Mammary epithelial cell (primary cell): ENCODE measurements around the gene ERBB4.

ENCODE experiments used
- EZH2 ChIP-seq: IDR thresholded peaks from 2 replicates; pipeline ENCODE4 v1.6.1; 2012; ENCODE audit warnings: low read length, inconsistent platforms, borderline replicate concordance
- TF ChIP-seq, protein P1 (sequence below), 2 donors: IDR thresholded peaks in 1 of 2; conservative IDR thresholded peaks in 1 of 2; 2 replicates each; pipeline ENCODE4 v1.5.1; 2011 to 2012; ENCODE audit warnings: inconsistent platforms in 2 of 2, low read length in 2 of 2, mild to moderate bottlenecking in 2 of 2, control low read depth in 1 of 2, low read depth in 1 of 2; ENCODE audit not compliant: insufficient read depth in 1 of 2; ENCODE audit errors: extremely low read depth in 1 of 2

DNA sequence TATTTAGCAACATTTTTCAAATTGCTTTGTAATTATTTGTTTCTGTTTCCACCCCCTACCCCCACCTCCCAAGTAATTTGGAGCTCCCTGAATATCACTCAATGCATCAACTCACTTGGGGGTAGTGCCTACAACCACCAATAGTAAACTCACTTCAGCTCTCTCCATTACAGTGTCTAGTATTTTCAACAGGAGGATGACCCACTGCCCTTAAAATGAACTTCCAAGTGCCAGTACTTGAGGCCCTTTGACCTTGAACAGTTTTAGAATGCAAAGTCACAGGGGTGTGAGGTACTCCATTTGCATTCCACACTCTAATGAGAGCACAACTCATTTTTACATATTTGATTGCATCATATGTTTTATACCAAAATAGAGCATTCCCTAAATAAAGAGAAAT lies 523.0 kb downstream of the ERBB4 start:
- TF ChIP-seq, protein P1, sequence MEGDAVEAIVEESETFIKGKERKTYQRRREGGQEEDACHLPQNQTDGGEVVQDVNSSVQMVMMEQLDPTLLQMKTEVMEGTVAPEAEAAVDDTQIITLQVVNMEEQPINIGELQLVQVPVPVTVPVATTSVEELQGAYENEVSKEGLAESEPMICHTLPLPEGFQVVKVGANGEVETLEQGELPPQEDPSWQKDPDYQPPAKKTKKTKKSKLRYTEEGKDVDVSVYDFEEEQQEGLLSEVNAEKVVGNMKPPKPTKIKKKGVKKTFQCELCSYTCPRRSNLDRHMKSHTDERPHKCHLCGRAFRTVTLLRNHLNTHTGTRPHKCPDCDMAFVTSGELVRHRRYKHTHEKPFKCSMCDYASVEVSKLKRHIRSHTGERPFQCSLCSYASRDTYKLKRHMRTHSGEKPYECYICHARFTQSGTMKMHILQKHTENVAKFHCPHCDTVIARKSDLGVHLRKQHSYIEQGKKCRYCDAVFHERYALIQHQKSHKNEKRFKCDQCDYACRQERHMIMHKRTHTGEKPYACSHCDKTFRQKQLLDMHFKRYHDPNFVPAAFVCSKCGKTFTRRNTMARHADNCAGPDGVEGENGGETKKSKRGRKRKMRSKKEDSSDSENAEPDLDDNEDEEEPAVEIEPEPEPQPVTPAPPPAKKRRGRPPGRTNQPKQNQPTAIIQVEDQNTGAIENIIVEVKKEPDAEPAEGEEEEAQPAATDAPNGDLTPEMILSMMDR (conservative IDR thresholded peaks at IDR 0.05 in 1 of 2, IDR thresholded peaks at IDR 0.05 in 1 of 2; ENCODE audit: extremely low read depth in 1 of 2, insufficient read depth in 1 of 2, low read depth in 1 of 2, low read length in 2 of 2) = no peak
- TF ChIP-seq EZH2 = no peak
